ENCODE results near the gene NDEL1. TPM values are rescaled to one million over a fixed set of nuclear protein-coding genes. Genes with fewer than 3 reads are reported as not detected.

The NDEL1 gene
- total RNA-seq, 1 donor from 2014 or later = 74.1 TPM

DNA sequence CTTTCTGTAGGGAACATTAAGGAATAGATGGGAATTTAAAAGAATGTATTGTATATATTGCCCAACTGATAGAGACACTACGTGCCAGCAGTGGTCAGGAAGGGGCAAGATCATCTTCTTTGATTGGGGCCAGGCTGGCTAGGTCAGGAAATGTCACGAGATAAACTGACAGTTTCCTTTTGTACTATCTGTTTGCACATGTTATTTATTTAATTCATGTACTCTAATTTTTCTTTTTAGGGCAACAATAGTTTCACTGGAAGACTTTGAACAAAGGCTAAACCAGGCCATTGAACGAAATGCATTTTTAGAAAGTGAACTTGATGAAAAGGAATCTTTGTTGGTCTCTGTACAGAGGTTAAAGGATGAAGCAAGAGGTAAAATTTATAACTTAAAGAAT, 12.6 kb downstream of the NDEL1 start:
- peaks cover 26% of the 10 kb centered on the region for H3K4me1 ChIP-seq
- intact Hi-C loops (cut with DNase I) = no loop called here
- no peak overlapping the region for H3K4me3 ChIP-seq
- peaks cover 98% of the 10 kb centered on the region for H3K36me3 ChIP-seq
- DNase-seq = no peak
- H3K27ac ChIP-seq = peak overlapping the region; percentile 54
- TF ChIP-seq, protein P1, sequence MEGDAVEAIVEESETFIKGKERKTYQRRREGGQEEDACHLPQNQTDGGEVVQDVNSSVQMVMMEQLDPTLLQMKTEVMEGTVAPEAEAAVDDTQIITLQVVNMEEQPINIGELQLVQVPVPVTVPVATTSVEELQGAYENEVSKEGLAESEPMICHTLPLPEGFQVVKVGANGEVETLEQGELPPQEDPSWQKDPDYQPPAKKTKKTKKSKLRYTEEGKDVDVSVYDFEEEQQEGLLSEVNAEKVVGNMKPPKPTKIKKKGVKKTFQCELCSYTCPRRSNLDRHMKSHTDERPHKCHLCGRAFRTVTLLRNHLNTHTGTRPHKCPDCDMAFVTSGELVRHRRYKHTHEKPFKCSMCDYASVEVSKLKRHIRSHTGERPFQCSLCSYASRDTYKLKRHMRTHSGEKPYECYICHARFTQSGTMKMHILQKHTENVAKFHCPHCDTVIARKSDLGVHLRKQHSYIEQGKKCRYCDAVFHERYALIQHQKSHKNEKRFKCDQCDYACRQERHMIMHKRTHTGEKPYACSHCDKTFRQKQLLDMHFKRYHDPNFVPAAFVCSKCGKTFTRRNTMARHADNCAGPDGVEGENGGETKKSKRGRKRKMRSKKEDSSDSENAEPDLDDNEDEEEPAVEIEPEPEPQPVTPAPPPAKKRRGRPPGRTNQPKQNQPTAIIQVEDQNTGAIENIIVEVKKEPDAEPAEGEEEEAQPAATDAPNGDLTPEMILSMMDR (IDR thresholded peaks at IDR 0.05) = no peak
- H3K27me3 ChIP-seq (ENCODE audit: low read depth) = no peaks in the 10 kb centered on the region
- H3K9me3 ChIP-seq = no peaks in the 10 kb centered on the region
- no peak for ATAC-seq

DNA sequence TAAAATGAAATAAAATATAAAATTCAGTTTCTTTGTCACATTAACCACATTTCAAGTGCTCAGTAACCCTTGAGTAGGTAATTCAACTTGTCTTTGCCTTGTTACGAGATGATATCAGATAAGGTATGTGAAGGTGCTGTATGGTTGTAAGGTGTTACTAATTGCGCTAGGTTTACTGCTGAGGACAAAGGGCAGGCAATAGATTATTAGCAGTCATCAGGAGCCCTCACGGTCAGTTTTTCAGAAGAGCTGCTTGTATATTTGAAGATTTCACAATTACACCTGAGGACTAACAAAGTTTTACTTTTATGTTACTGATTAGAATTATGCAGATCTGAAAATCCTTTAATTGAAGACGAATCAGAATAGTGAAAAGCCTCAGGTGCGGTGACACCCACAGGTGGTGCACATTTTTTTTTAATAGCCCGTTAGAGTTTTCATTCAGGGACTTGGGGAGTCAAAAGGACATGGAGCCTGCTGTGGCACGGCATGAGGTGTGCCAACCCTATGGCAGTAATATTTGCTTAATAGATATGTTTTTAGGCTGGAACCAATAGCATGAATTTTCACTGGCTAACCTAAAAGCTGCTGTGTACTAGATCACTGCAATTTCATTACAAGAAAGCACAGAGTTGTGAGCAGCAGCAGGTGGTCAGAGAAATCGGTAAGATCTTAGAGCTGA, 16.4 kb downstream of the NDEL1 start:
- Histone ChIP-seq H3K4me3 (no peak overlapping the region), H3K9me3 (no peaks in the 10 kb centered on the region), H3K4me1 (no peaks in the 10 kb centered on the region), H3K27me3 (ENCODE audit: low read depth) (no peaks in the 10 kb centered on the region), H3K27ac (no peak overlapping the region), H3K36me3 (peaks cover 98% of the 10 kb centered on the region)
- no peak for DNase-seq
- intact Hi-C loops (cut with DNase I) = no loop called here
- TF ChIP-seq, protein P1 (IDR thresholded peaks at IDR 0.05) = no peak
- no peak for ATAC-seq

- DNase-seq (no peak), ATAC-seq (no peak)
- Histone ChIP-seq H3K4me3 (no peak overlapping the region), H3K27ac (no peak overlapping the region), H3K4me1 (no peaks in the 10 kb centered on the region), H3K27me3 (ENCODE audit: low read depth) (no peaks in the 10 kb centered on the region), H3K9me3 (no peaks in the 10 kb centered on the region), H3K36me3 (peaks cover 98% of the 10 kb centered on the region)
- TF ChIP-seq, protein P1 (IDR thresholded peaks at IDR 0.05) = no peak
- intact Hi-C loops (cut with DNase I) = no loop called here
Observed at GRCh38 chr17:8453326-8453725, 17.6 kb downstream of the NDEL1 start.

- Histone ChIP-seq H3K27me3 (ENCODE audit: low read depth) (no peaks in the 10 kb centered on the region), H3K4me3 (no peak overlapping the region), H3K36me3 (peaks cover 100% of the 10 kb centered on the region), H3K4me1 (no peaks in the 10 kb centered on the region), H3K27ac (no peak overlapping the region), H3K9me3 (no peaks in the 10 kb centered on the region)
- no peak for ATAC-seq
- TF ChIP-seq, protein P1 (IDR thresholded peaks at IDR 0.05) = no peak
- DNase-seq = no peak
- intact Hi-C loops (cut with DNase I) = no loop called here
Observed at GRCh38 chr17:8455665-8456209, 20.1 kb downstream of the NDEL1 start.

GRCh38 chr17:8458128-8458527, 22.4 kb downstream of the NDEL1 start:
- Histone ChIP-seq H3K4me3 (no peak overlapping the region), H3K9me3 (no peaks in the 10 kb centered on the region), H3K27me3 (ENCODE audit: low read depth) (no peaks in the 10 kb centered on the region), H3K36me3 (peaks cover 100% of the 10 kb centered on the region), H3K4me1 (no peaks in the 10 kb centered on the region), H3K27ac (no peak overlapping the region)
- TF ChIP-seq, protein P1 (IDR thresholded peaks at IDR 0.05) = no peak
- DNase-seq = no peak
- intact Hi-C loops (cut with DNase I) = no loop called here
- ATAC-seq = no peak

Measured in lower lobe of right lung (tissue), 2 donors.